Tibial nerve (tissue), 4 donors: ENCODE results near the gene ONECUT1.

Experiments used
- EP300 ChIP-seq, 2 donors: sonication (generic); formaldehyde crosslinking; IDR thresholded peaks; one replicate each; pipeline ENCODE4 v1.6.1; 2017; ENCODE audit warnings: antibody characterized with exemption in 2 of 2, mild to moderate bottlenecking in 1 of 2
- POLR2A ChIP-seq, 2 donors: fragments of 450-650 bp; IDR thresholded peaks; one replicate each; pipeline ENCODE4 v1.6.1; 2017; ENCODE audit warnings: antibody characterized with exemption in 2 of 2, mild to moderate bottlenecking in 2 of 2, moderate library complexity in 2 of 2
- TF ChIP-seq, protein P1 (sequence below), 5 experiments: fragments of 200-600 bp in 3 of 5; fragments of 450-650 bp in 2 of 5; sonication (generic) in 3 of 5; IDR thresholded peaks; one replicate each; pipeline ENCODE4 v1.5.1; 2016 to 2019; ENCODE audit warnings: antibody characterized with exemption in 5 of 5, mild to moderate bottlenecking in 3 of 5, moderate library complexity in 2 of 5

DNA sequence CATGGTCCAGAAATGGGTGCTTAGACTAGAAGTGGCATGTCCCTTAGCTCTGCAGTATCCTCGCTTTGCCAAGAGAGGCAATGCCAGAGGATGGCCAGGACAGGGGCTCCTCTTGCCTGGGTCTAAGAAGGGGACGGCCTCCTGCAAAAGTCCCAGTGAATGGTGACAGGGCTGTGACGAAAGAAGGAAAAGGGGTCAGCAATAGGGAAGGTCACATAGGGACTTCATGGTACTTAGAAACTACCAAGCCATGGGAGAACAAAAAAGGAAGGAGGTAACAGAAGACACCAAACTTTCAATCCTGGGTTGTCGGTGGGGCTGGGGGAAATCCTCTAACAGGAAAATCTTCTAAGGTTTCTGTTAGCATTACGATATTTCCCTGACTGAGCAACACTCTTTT lies 74.7 kb downstream of the ONECUT1 start:
- TF ChIP-seq, protein P1, sequence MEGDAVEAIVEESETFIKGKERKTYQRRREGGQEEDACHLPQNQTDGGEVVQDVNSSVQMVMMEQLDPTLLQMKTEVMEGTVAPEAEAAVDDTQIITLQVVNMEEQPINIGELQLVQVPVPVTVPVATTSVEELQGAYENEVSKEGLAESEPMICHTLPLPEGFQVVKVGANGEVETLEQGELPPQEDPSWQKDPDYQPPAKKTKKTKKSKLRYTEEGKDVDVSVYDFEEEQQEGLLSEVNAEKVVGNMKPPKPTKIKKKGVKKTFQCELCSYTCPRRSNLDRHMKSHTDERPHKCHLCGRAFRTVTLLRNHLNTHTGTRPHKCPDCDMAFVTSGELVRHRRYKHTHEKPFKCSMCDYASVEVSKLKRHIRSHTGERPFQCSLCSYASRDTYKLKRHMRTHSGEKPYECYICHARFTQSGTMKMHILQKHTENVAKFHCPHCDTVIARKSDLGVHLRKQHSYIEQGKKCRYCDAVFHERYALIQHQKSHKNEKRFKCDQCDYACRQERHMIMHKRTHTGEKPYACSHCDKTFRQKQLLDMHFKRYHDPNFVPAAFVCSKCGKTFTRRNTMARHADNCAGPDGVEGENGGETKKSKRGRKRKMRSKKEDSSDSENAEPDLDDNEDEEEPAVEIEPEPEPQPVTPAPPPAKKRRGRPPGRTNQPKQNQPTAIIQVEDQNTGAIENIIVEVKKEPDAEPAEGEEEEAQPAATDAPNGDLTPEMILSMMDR (IDR thresholded peaks at IDR 0.05): no peak
- no peak for TF ChIP-seq POLR2A (IDR thresholded peaks at IDR 0.05)
- no peak for TF ChIP-seq EP300 (IDR thresholded peaks at IDR 0.05)
